Measurements from ENCODE around the gene INAFM2.

INAFM2 gene

DNA sequence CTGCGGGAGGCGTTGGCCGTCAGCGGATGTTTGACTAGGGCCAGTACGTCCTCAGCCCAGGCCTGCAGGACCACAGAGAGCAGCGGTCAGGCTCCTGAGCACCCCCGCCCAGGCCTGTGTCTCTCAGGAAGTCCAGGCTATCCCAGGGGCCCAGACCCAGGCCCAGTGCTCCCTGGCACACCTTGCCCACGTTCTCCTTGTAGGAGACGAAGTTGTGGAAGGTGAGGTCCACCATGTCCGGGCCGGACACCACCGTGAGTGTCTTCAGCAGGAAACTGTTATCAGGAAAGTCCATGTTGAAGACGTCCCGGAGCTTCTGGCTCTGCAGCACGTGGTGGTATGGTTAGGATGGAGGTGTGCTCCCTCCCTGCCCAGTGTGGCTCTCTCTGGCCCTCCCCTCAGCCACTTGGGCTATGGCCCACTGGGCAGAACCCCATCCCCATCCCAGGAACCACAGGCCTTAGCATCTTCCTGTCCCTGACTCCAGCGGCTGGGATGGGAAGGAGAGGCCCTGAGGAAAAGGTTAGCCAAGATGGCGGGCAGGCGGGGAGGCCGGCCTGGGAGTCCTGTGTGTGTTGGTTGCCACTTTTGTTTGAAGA is 21.1 kb upstream of the INAFM2 start:
- TF ChIP-seq, protein P1, sequence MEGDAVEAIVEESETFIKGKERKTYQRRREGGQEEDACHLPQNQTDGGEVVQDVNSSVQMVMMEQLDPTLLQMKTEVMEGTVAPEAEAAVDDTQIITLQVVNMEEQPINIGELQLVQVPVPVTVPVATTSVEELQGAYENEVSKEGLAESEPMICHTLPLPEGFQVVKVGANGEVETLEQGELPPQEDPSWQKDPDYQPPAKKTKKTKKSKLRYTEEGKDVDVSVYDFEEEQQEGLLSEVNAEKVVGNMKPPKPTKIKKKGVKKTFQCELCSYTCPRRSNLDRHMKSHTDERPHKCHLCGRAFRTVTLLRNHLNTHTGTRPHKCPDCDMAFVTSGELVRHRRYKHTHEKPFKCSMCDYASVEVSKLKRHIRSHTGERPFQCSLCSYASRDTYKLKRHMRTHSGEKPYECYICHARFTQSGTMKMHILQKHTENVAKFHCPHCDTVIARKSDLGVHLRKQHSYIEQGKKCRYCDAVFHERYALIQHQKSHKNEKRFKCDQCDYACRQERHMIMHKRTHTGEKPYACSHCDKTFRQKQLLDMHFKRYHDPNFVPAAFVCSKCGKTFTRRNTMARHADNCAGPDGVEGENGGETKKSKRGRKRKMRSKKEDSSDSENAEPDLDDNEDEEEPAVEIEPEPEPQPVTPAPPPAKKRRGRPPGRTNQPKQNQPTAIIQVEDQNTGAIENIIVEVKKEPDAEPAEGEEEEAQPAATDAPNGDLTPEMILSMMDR (IDR thresholded peaks at IDR 0.05) = no peak

DNA sequence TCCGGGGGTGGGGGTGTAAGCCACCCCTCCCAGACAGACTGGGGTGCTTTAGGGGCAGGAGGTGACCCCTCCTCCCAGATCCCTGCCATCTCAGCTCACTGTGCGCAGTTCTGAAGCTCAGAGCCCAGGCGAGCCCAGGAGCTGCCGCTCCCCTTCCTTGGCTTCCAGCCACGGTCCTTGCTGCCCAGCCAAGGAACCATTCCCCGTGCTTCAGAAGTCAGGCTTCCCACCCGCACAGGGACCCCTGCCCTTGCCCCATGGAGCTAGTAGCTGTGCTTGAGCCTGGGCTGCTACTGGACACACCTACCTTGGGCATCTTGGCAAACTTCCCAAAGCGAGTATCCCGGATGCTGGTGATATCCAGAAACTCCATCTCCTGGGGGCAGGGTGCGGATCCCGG is 20.5 kb upstream of the INAFM2 start:
- TF ChIP-seq, protein P1 (IDR thresholded peaks at IDR 0.05) = no peak

DNA sequence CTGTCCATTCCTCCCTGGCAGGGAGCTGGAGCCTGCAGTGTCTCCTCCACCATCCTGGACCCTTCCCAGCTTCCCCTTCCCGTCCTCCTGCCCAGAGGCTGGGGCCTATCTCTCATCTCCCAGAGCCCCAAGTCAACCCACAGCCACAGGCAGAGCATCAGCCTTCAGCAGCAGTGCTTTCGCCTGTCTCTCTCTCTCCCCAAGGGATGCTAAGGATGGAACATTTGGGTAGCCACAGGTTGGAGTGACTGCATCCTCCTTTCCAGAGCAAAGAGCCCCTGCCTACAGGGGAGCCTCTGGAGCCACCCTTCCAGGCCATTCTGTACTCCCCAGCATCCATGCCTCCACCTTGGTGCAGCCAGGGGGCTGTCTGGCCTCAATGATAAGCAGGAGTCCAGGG is 19.9 kb upstream of the INAFM2 start:
- TF ChIP-seq, protein P1 (IDR thresholded peaks at IDR 0.05) = no peak

DNA sequence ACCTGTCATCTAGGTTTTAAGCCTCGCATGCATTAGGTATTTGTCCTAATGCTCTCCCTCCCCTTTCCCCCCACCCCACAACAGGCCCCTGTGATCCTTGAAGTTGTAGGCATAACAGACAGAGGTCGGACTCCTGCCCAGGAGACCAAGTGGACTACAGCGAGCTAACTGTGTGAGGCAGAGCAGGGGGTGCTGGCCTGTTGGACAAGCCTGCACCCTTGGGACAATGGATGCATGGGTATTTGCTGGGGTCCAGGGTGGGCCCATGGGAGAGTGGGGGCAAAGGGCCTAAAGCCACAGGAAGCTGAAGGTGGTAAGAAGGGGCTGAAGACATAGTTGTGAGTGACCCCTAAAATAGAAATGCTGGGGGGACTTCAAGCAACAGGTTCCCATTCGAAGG is 18.2 kb upstream of the INAFM2 start:
- TF ChIP-seq, protein P1 (IDR thresholded peaks at IDR 0.05) = no peak

DNA sequence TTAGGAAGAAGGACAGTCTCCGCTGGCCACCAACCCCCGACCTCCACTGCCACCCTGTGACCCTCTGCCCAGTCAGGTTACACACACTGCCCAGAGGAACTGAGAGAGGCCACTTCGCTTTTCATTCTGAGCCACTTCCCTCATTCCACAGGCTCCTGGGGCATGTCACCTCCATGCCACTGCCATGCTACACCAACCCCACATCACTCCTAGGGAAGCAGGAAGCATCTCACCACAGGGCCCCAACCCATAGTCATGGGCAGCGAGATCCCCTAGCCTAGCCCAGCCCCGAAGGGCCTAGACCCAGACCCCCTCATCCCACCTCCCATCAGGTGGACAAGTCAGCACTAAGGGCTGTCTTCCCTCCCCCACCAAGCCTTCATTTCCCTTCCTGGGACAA is 17.1 kb upstream of the INAFM2 start:
- TF ChIP-seq, protein P1 (IDR thresholded peaks at IDR 0.05) = no peak

DNA sequence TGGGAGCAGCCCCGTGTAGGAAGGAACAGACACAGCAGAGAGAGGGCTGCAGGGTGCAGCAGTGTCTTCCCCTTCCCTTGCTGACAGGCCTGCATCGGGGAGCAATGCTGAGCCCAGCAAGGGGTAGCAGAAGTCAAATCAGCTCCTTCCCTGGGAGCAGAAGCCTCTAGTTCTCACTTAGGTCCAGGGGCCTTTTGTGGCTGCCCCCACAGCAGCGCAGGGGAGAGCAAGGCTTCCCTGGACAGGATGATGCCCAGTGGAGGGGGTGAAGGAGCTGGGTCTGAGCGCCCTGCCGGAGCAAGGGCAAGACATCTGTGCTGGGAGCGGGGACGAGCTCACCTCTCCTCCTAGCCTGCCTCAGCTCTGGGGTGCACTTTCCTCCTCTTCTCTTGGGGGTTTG is 16.6 kb upstream of the INAFM2 start:
- TF ChIP-seq, protein P1 (IDR thresholded peaks at IDR 0.05) = no peak

DNA sequence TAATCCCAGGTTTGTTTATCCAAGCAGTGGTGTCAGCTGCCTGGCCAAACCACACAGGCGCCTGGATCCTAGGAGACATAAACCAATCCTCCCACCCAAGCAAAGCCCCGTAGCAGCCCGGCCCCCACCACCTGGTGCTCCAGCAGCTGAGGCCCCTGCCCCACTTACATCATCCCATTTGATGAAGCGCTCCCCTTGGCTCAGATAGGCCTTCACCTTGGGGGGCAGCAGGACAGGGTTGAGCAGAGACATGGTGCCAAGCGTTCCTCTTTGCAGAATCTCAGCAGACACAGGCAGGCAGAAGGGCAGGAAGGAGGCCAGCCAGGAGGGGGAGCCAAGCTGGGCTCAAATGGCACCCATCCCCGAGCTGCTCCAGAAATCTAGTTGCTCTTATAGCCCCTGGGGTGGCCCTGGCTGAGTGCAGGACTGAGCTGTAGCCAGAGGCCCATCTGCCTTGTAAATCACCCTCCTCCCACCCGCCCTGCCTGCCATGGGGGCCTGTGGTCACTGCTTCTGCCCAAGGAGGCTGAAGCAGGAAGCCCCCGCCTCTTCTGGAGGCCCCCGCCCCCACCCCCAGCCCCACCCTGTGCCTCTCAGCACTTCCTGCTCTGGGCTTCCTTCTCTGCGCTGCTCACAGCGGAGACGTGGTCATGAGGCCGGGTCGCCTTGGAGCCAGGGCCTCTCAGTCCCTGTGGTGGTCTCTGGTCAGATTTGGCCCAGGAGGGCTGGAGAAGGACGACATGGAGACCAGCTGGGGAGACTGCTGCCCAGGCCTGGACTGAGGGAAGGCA is 15.9 kb upstream of the INAFM2 start, which contains the start of gene PLCB2:
PLCB2 (minus strand) TSS at position 515 of the 791 bp plus-strand sequence; CDS start at position 252, 263 bp downstream.
- TF ChIP-seq, protein P1 (IDR thresholded peaks at IDR 0.05) = no peak
